Spleen (tissue), 11 donors: ENCODE data around the gene SUMO3. TPM values are rescaled to one million over a fixed set of nuclear protein-coding genes. Genes with fewer than 3 reads are reported as not detected.
A peak's percentile ranks its signal among the peaks of the same experiment; 100 is the strongest.

Experiments used
- DNase-seq: peaks from one replicate; pipeline ENCODE4 v3.0.0-alpha.2; 2020
- H3K27ac ChIP-seq, 8 donors: fragments of 200-600 bp; sonication (generic) in 7 of 8; 1 replicate in 4 of 8; 2 replicates in 4 of 8; pipeline versions ENCODE4 v1.5.0 to v1.8.0; 2016 to 2021; ENCODE audit warnings: inconsistent platforms in 4 of 8, mild to moderate bottlenecking in 4 of 8, moderate library complexity in 1 of 8
- H3K27me3 ChIP-seq, 7 donors: fragments of 200-600 bp; sonication (generic) in 6 of 7; replicated peaks in 1 of 7; 1 replicate in 4 of 7; 2 replicates in 3 of 7; pipeline versions ENCODE4 v1.5.0 to v1.8.0; 2016 to 2021; ENCODE audit warnings: inconsistent platforms in 3 of 7, mild to moderate bottlenecking in 1 of 7
- H3K36me3 ChIP-seq, 6 donors: fragments of 200-600 bp; sonication (generic) in 5 of 6; 1 replicate in 4 of 6; 2 replicates in 2 of 6; pipeline versions ENCODE4 v1.5.0 to v1.8.0; 2016 to 2021; ENCODE audit warnings: inconsistent platforms in 2 of 6
- H3K4me1 ChIP-seq, 6 donors: fragments of 200-600 bp; sonication (generic) in 5 of 6; 1 replicate in 3 of 6; 2 replicates in 3 of 6; pipeline versions ENCODE4 v1.5.0 to v1.8.0; 2016 to 2021; ENCODE audit warnings: inconsistent platforms in 3 of 6
- H3K4me3 ChIP-seq, 8 donors: fragments of 200-600 bp; sonication (generic) in 7 of 8; 1 replicate in 4 of 8; 2 replicates in 4 of 8; pipeline versions ENCODE4 v1.5.0 to v1.8.0; 2016 to 2021; ENCODE audit warnings: inconsistent platforms in 4 of 8, mild to moderate bottlenecking in 4 of 8, moderate library complexity in 2 of 8
- H3K9me3 ChIP-seq, 8 donors: fragments of 200-600 bp; sonication (generic) in 7 of 8; 1 replicate in 4 of 8; 2 replicates in 4 of 8; pipeline versions ENCODE4 v1.5.0 to v1.8.0; 2016 to 2021; ENCODE audit warnings: inconsistent platforms in 4 of 8
- CTCF ChIP-seq, 11 experiments: fragments of 200-600 bp in 7 of 11; fragments of 450-650 bp in 4 of 11; sonication (generic) in 4 of 11; IDR thresholded peaks in 8 of 11; conservative IDR thresholded peaks in 3 of 11; 1 replicate in 7 of 11; 2 replicates in 4 of 11; pipeline versions ENCODE4 v1.4.0 to v1.8.0; 2016 to 2021; ENCODE audit warnings: antibody characterized with exemption in 11 of 11, inconsistent platforms in 4 of 11, mild to moderate bottlenecking in 1 of 11
- POLR2A ChIP-seq, 3 donors: fragments of 450-650 bp; IDR thresholded peaks; one replicate each; pipeline ENCODE4 v1.5.1; 2017; ENCODE audit warnings: antibody characterized with exemption in 3 of 3, mild to moderate bottlenecking in 1 of 3
- POLR2AphosphoS5 ChIP-seq, 3 donors: sonication (generic); formaldehyde crosslinking; IDR thresholded peaks; one replicate each; pipeline ENCODE4 v1.5.1; 2017; ENCODE audit warnings: antibody characterized with exemption in 3 of 3
- WGBS, 5 donors: extraction: QIAGEN DNeasy Blood & Tissue Kit in 3 of 5; methylation state at CpG; one replicate each; pipeline versions ENCODE4 v1.1.5 to v1.1.7; 2013 to 2018; 5-methylcytosine and 5-hydroxymethylcytosine counted together
- intact Hi-C: fragments of 100-400 bp; cut with DNase I; formaldehyde crosslinking; loops from one replicate; pipeline ENCODE4 v1.15.0; 2023; ENCODE audit warnings: low total_unique reads
- polyA plus RNA-seq, 3 donors: library from polyadenylated mRNA; stranded (reverse); fragments of 200-250 nt; gene quantifications; one replicate each; pipeline ENCODE4 v1.2.1, GENCODE V29; 2013
- total RNA-seq, 7 donors: library from RNA; depleted of rRNA in 3 of 7; stranded (reverse); fragments of >200 nt in 3 of 7; fragmentation: NEBNext Ultra II Directional in 4 of 7; extraction: Animal tissue kit (Norgen Biotek cat#: 25700) in 4 of 7; gene quantifications; one replicate each; pipeline versions ENCODE4 v1.1.0 to v1.2.1, GENCODE V29; 2016 to 2021
- donor health status: healthy with polysubstance abuse.
- donor health status: DM: no; HTN: no; CAD: no; lungs with moderate emphysema.
- donor health status: DM: no; HTN: no; CAD: no.
- donor health status: Bipolar disorder and iron deficiency.
- donor health status: healthy.
- donor health status: DM: no; HTN: no; CAD: no.
- donor health status: DM: yes; HTN: yes; CAD: no.

Gene SUMO3
- total and polyA plus RNA-seq, 10 donors, result 38.2 to 101 (median 68.4) TPM

DNA sequence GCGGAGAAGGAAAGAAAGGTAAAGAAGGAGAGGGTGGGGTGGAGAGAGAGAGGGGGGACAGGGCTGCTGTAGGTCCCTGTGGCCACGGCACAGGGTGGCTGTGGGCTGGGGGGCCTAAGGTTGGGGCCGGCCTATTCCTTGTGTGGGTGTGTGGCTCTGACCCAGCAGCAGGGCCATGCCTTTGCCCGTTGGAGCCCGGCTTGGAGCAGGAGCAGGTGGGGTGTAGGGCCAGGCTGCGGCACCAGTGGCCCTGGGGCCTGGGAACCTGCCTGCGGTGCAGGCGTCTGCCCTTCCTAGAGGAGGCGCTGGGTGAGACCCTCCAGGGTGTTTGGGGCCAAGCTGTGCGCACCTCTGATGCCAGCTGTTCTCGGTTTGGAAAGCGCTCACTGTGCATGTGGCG lies 19.7 kb upstream of the SUMO3 start:
- no peak for TF ChIP-seq POLR2AphosphoS5 (IDR thresholded peaks at IDR 0.05)
- TF ChIP-seq CTCF (IDR thresholded peaks at IDR 0.05 in 8 of 11, conservative IDR thresholded peaks at IDR 0.05 in 3 of 11), result no peak
- TF ChIP-seq POLR2A (IDR thresholded peaks at IDR 0.05), result no peak
- no peak overlapping the region for H3K27ac ChIP-seq
- intact Hi-C loops, result no loop called here
- H3K4me1 ChIP-seq, result peaks cover 0 to 5% (median 0%) of the 10 kb centered on the region in 6 donors
- no peaks in the 10 kb centered on the region for H3K36me3 ChIP-seq
- H3K9me3 ChIP-seq, result no peaks in the 10 kb centered on the region
- no peak overlapping the region for H3K4me3 ChIP-seq
- peaks cover 0 to 11% (median 0%) of the 10 kb centered on the region in 7 donors for H3K27me3 ChIP-seq
- 93 to 95% (median 94%) methylated on average over 9 to 13 of the region's 13 CpGs for WGBS, 5 donors
- DNase-seq, result peak; percentile 52

- TF ChIP-seq POLR2AphosphoS5 (IDR thresholded peaks at IDR 0.05) (peak in 1 of 3 donors; percentile 12), CTCF (IDR thresholded peaks at IDR 0.05 in 8 of 11, conservative IDR thresholded peaks at IDR 0.05 in 3 of 11) (no peak)
- H3K27ac ChIP-seq, result no peak overlapping the region
- H3K36me3 ChIP-seq, result no peaks in the 10 kb centered on the region
- H3K4me3 ChIP-seq, result no peak overlapping the region
- intact Hi-C loops, result no loop called here
- H3K9me3 ChIP-seq, result no peaks in the 10 kb centered on the region
- H3K4me1 ChIP-seq, result peaks cover 0 to 5% (median 0%) of the 10 kb centered on the region in 6 donors
- WGBS, 5 donors, result 77 to 85% (median 82%) methylated on average over 22 to 37 of the region's 37 CpGs
- peaks cover 0 to 7% (median 0%) of the 10 kb centered on the region in 7 donors for H3K27me3 ChIP-seq
- peak; percentile 63 for DNase-seq
Measured at GRCh38 chr21:44836666-44837471, 19.0 kb upstream of the SUMO3 start.

DNA sequence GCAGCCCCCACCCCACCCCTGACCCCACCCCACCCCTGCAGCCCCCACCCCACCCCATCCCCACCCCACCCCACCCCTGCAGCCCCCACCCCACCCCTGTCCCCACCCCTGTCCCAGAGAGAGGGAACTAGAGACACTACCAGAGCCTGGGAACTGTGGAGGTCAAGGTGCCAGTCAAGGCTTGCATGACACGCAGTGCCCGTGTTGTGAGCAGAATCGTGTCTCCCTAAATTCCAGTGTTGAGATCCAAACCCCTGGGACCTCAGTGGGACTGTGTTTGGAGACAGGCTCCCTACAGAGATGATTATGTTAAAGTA lies 18.4 kb upstream of the SUMO3 start:
- peaks cover 0 to 10% (median 2%) of the 10 kb centered on the region in 6 donors for H3K4me1 ChIP-seq
- peaks cover 0 to 7% (median 0%) of the 10 kb centered on the region in 7 donors for H3K27me3 ChIP-seq
- H3K36me3 ChIP-seq, result no peaks in the 10 kb centered on the region
- no peak for DNase-seq
- 57 to 81% (median 66%) methylated on average over 3 of the region's 3 CpGs; no CpG with 5 or more reads in 1 of the 5 donors for WGBS, 5 donors
- intact Hi-C loops, result no loop called here
- H3K27ac ChIP-seq, result no peak overlapping the region
- no peaks in the 10 kb centered on the region for H3K9me3 ChIP-seq
- H3K4me3 ChIP-seq, result no peak overlapping the region
- TF ChIP-seq CTCF (IDR thresholded peaks at IDR 0.05 in 8 of 11, conservative IDR thresholded peaks at IDR 0.05 in 3 of 11), result no peak
- no peak for TF ChIP-seq POLR2A (IDR thresholded peaks at IDR 0.05)
- TF ChIP-seq POLR2AphosphoS5 (IDR thresholded peaks at IDR 0.05), result no peak

DNA sequence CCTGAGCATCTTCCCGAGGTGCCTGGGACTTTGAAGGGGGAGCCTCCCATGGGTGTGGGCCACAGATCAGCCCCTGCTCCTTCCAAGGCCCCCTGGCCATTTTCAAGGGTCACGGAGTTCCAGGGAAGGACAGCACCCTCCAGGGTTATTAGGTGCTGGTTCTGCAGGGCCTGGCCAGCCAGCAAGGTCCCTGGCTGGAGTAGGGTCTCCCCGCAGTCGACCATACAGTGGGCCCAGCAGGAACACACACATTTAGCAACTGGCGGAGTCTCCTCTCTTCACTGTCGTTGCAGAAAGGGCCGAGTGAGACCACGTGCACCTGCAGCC lies 17.7 kb upstream of the SUMO3 start:
- WGBS, 5 donors, result 63 to 85% (median 80%) methylated on average over 4 to 8 of the region's 8 CpGs
- H3K27ac ChIP-seq, result no peak overlapping the region
- no peaks in the 10 kb centered on the region for H3K36me3 ChIP-seq
- H3K27me3 ChIP-seq, result peaks cover 0 to 7% (median 0%) of the 10 kb centered on the region in 7 donors
- no peak for TF ChIP-seq POLR2A (IDR thresholded peaks at IDR 0.05)
- H3K4me1 ChIP-seq, result peaks cover 0 to 12% (median 4%) of the 10 kb centered on the region in 6 donors
- intact Hi-C loops, result no loop called here
- H3K9me3 ChIP-seq, result no peaks in the 10 kb centered on the region
- peak; percentile 34 for DNase-seq
- no peak overlapping the region for H3K4me3 ChIP-seq
